Spinal cord (tissue), 10 donors: Measurements from ENCODE around the gene LRMDA. TPM values are rescaled to one million over a fixed set of nuclear protein-coding genes. Genes with fewer than 3 reads are reported as not detected.
A peak's percentile ranks its signal among the peaks of the same experiment; 100 is the strongest.

Source experiments
- DNase-seq, 6 donors: peaks; one replicate each; pipeline versions ENCODE4 v3.0.0 to v3.0.0-alpha.2; 2013 to 2015; ENCODE audit warnings: low spot score in 6 of 6, low read depth in 4 of 6
- H3K27ac ChIP-seq: one replicate; pipeline ENCODE4 v1.5.1; 2013; ENCODE audit warnings: low read depth, low read length, control low read depth
- H3K27me3 ChIP-seq: one replicate; pipeline ENCODE4 v1.6.1; 2013; ENCODE audit warnings: low read length; ENCODE audit not compliant: control insufficient read depth, insufficient read depth
- H3K36me3 ChIP-seq: one replicate; pipeline ENCODE4 v1.6.1; 2013; ENCODE audit warnings: low read length; ENCODE audit not compliant: control insufficient read depth, insufficient read depth
- H3K4me1 ChIP-seq: one replicate; pipeline ENCODE4 v1.6.1; 2013; ENCODE audit warnings: low read length; ENCODE audit not compliant: control insufficient read depth, insufficient read depth
- H3K4me3 ChIP-seq: one replicate; pipeline ENCODE4 v1.5.1; 2013; ENCODE audit warnings: low read depth, low read length, control low read depth
- H3K9me3 ChIP-seq: one replicate; pipeline ENCODE4 v1.6.1; 2013; ENCODE audit warnings: low read length; ENCODE audit not compliant: control insufficient read depth, insufficient read depth
- WGBS: methylation state at CpG from one replicate; pipeline ENCODE4 v1.1.5; 2013; ENCODE audit warnings: missing lambda C conversion rate; ENCODE audit not compliant: insufficient coverage; 5-methylcytosine and 5-hydroxymethylcytosine counted together
- polyA plus RNA-seq, 2 donors: library from polyadenylated mRNA; unstranded; fragments of 120-200 nt; gene quantifications; one replicate each; pipeline ENCODE4 v1.2.1, GENCODE V29; 2013; ENCODE audit not compliant: insufficient read length in 2 of 2
- total RNA-seq, 2 donors: library from RNA; depleted of rRNA in 1 of 2; stranded (reverse); fragments of 120-200 nt in 1 of 2; fragments of >200 nt in 1 of 2; gene quantifications; one replicate each; pipeline versions ENCODE4 v1.2.3 to v1.2.4, GENCODE V29; 2013 to 2014
- donor health status: healthy.

Gene LRMDA
- total and polyA plus RNA-seq, 4 donors: 5.6 to 9.9 (median 7.2) TPM

DNA sequence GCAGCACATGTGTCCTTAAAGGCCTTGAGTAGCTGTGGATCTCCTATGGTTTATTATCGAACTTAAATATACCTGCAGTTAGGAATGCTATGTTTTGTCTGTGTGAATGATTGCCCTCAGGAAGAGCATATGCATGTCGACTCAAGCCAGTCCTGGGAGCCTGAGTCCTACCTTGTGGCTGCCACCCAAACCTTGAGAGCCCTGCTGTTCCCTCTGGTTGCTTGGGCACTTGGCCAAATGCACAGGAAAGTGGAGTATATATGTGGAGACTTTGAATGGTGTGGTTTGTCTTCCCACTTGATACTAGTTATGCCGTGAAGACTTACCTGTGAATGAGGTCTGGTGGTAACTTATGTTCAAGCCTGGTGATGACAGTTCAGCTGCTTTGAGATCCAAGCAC, 409.8 kb downstream of the LRMDA start:
- Histone ChIP-seq H3K4me1 (no peaks in the 10 kb centered on the region), H3K9me3 (no peaks in the 10 kb centered on the region), H3K27ac (no peak overlapping the region), H3K4me3 (no peak overlapping the region), H3K36me3 (no peaks in the 10 kb centered on the region), H3K27me3 (no peaks in the 10 kb centered on the region)
- 96% methylated on average over 2 of the region's 3 CpGs for WGBS
- no peak for DNase-seq

DNA sequence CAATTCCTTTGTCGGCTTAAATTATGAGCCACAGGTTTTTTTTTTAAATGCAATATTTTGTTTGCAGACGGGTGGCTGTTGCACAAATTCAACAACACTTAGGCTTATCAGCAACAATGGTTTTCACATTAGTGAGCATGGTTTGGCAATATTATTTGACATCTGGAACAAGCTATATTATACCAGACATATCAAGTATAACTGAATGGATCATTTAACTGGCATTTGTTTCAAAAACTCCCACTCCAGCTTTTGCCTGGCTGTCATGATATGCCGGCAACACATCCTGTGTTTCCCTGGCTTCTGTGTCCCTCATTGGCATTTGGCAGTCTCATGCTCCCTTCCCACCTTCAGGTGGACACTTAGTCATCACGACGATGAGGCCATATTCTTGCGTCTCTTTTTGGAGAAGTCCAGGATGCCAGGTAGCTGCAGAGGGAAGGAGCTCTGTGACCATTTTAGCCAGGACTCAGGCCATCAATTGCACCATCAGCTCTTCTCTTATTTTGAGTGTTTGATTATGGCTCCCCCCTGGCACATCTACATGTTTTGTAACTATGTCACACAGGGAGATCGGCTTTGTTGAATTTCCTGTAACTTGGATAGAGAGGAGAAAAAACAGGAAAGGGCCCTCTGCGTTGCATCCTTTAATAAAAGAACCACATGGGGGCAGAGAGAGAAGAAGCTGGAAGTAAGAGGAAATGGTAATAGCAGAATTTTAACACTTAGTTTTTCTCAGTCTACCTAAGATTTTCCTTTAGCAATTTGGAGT, 413.9 kb downstream of the LRMDA start:
- Histone ChIP-seq H3K27ac (no peak overlapping the region), H3K36me3 (no peaks in the 10 kb centered on the region), H3K4me3 (no peak overlapping the region), H3K27me3 (no peaks in the 10 kb centered on the region), H3K4me1 (no peaks in the 10 kb centered on the region), H3K9me3 (no peaks in the 10 kb centered on the region)
- 87% methylated on average over 3 of the region's 8 CpGs for WGBS
- DNase-seq: peak in 1 of 6 donors; percentile 54

DNA sequence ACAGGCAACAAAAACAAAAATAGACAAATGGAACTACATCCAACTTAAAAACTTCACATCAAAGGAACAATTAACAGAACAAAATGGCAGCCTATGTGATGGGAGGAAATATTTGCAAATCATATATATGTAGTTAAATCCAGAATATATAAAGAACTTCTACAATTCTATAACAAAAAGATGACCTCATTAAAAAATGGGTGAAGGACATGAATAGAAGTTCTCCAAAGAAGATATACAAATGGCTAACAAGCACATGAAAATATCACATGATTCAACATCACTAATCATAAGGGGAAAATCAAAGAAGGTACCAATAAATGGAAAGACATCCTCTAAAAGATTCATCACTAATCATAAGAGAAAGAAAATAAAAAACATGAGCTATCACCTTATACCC, 416.1 kb downstream of the LRMDA start:
- Histone ChIP-seq H3K27ac (no peak overlapping the region), H3K9me3 (no peaks in the 10 kb centered on the region), H3K4me3 (no peak overlapping the region), H3K36me3 (no peaks in the 10 kb centered on the region), H3K27me3 (no peaks in the 10 kb centered on the region), H3K4me1 (no peaks in the 10 kb centered on the region)
- DNase-seq: no peak

DNA sequence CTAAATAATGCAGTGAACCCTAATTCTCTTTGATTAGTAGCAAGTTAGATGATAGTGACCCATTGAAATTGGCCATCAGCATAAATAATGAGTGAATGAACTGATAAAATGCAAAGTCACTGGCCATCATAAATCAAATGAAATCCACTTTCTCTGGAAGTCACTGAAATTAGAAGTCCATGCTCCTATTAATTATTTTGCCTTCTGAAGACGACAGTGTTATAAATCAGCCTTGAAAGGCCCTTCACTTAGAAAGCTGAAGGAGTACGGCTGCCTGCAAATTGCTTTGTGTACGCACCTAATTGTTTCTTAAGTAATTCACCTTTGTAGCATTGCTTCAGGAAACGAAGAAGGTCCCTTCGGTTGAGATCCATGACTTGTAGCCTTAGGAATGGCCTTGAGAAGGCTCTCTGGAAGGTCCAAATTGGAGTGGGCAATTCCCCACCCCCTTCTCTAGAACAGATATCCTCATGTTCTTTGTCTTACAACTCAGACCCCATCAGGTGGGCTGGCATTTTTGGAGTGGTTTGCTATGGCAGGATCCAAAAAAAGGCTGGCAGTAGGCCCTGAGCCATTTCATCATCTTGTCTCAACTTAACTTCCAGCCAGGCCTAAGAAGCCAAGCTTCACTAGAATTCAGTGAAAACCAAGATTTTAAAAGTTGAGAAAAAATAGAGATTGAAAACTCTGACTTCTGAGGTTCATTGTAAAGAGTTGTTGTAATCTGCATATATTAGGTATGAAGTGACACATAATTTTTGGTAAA, 420.3 kb downstream of the LRMDA start:
- Histone ChIP-seq H3K4me3 (no peak overlapping the region), H3K4me1 (no peaks in the 10 kb centered on the region), H3K9me3 (no peaks in the 10 kb centered on the region), H3K36me3 (no peaks in the 10 kb centered on the region), H3K27ac (no peak overlapping the region), H3K27me3 (no peaks in the 10 kb centered on the region)
- peak in 2 of 6 donors; percentile 30 to 59 for DNase-seq
- WGBS: 60% methylated on average over 4 of the region's 5 CpGs

DNA sequence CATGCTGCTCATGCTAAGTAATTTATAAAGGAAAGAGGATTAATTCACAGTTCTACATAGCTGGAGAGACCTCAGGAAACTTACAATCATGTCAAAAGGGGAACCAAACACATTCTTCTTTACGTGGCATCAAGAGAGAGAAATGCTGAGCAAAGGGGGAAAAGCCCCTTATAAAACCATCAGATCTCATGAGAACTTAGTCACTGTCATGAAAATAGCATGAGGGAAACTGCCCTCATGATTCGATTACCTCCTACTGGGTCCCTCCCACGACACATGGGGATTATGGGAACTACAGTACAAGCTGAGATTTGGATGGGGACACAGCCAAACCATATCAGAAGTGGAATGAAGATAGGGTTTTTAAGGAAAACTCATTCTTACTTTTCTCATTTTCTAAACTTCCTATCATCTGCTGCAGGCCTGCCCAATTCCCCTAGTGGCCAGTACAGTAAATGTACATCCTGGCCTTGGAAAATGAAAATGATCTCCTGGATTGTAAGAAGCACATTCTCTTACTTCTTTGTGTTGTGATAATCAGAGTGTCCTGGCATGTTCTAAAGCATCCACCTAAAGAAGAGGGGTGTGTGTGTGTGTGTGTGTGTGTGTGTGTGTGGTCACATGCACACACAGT, 421.5 kb downstream of the LRMDA start:
- no CpG with 5 or more reads among the region's 3 CpGs for WGBS
- Histone ChIP-seq H3K9me3 (no peaks in the 10 kb centered on the region), H3K27ac (no peak overlapping the region), H3K4me3 (no peak overlapping the region), H3K27me3 (no peaks in the 10 kb centered on the region), H3K36me3 (no peaks in the 10 kb centered on the region), H3K4me1 (peaks cover 3% of the 10 kb centered on the region)
- DNase-seq: no peak

DNA sequence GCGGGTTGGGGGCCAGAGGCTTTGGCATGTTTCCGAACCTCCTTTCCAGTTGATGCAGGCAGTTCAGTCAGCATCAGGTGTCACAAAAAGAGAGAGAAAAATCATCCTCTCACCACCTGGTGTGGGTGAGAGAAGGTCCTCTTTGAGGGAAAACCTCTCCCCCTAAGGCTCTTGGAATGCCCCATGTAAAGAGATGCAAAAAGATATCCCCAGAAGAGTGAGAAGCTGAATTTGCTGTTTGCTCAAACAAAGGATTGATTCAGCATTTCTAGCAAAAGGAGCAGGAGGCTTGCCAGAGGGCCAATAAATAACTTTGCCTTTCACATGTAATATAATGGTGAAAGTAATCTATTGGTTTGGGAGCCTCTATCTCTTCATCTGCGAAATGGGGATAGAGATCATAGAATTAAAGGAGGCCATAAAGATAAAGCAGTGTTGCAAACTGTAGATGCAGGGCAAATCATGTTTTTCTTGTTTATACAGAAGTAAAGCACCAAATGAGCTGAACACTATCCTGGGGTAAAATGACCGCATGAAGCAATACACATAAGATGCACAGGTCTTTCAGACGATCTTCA, 425.9 kb downstream of the LRMDA start:
- Histone ChIP-seq H3K4me1 (peaks cover 3% of the 10 kb centered on the region), H3K27me3 (no peaks in the 10 kb centered on the region), H3K9me3 (no peaks in the 10 kb centered on the region), H3K36me3 (no peaks in the 10 kb centered on the region), H3K4me3 (no peak overlapping the region), H3K27ac (no peak overlapping the region)
- 58% methylated on average over 2 of the region's 5 CpGs for WGBS
- DNase-seq: peak in 3 of 6 donors; percentile 9 to 44 (median 20)

DNA sequence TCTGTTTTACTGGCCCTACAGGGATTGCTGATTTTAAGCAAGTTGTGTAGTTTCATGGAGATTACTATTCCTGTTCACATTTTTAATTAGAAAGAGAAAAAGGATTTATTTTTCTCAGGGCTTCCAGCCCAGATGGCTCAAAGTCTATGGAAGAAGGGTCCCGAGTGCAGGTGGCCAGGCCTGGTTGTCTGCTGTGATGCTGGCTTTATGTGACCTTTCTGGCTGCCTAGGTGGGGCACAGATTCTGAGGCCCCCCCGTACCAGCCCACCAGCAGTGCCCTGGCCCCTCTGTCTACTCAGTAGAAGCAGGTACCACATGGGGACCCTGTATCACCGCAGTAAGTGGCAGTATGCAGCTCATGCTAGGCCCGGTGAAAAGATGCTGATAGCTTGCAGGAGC, 426.5 kb downstream of the LRMDA start:
- Histone ChIP-seq H3K4me3 (no peak overlapping the region), H3K4me1 (peaks cover 3% of the 10 kb centered on the region), H3K9me3 (no peaks in the 10 kb centered on the region), H3K27me3 (no peaks in the 10 kb centered on the region), H3K36me3 (no peaks in the 10 kb centered on the region), H3K27ac (no peak overlapping the region)
- DNase-seq: no peak
- WGBS: 90% methylated on average over 4 of the region's 4 CpGs

DNA sequence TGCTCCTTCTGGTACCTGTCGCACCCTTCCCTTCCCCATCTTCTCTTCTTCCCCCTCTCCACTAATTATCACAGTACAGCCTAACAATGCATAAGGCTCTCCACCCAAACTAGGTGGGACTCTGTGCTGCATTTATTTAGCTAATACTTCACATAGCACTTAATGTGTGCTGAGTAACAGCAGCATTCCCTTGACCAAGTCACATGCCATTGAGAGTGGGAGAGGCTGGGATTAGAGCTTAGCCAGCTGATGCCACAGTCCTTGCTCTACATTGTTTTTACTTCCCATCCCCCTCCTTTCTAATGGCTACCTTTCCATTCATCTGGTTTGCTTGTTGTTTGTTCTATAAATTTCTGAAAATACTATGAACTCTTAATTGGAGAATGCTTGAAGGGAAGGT, 426.9 kb downstream of the LRMDA start:
- H3K27ac ChIP-seq: no peak overlapping the region
- H3K9me3 ChIP-seq: no peaks in the 10 kb centered on the region
- no peak overlapping the region for H3K4me3 ChIP-seq
- H3K36me3 ChIP-seq: no peaks in the 10 kb centered on the region
- H3K4me1 ChIP-seq: peaks cover 3% of the 10 kb centered on the region
- WGBS: no CpG with 5 or more reads among the region's 1 CpG
- no peaks in the 10 kb centered on the region for H3K27me3 ChIP-seq
- no peak for DNase-seq

DNA sequence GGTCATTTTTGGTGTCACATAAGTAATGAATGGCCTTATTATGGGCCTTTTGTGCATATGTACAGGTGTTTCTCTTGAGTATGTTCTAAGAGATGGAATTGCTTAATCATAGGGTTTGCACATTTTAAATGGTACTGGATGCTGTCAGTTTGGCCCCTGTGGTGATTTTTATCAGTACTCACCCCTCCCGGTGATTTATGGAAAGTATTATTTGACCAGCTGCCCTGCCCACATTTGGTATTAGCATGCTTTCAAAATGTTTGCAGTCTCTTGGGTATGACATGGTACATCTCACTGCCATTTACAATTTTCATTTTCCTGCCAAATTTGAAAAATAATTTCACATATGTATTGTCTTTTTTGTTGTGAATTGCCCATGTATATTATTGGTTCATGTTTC, 427.7 kb downstream of the LRMDA start:
- no peak for DNase-seq
- Histone ChIP-seq H3K36me3 (no peaks in the 10 kb centered on the region), H3K4me1 (peaks cover 3% of the 10 kb centered on the region), H3K9me3 (no peaks in the 10 kb centered on the region), H3K4me3 (no peak overlapping the region), H3K27me3 (no peaks in the 10 kb centered on the region), H3K27ac (no peak overlapping the region)
- no CpG with 5 or more reads among the region's 1 CpG for WGBS
